ENCODE results near the gene ACHE. TPM values are rescaled to one million over a fixed set of nuclear protein-coding genes. Genes with fewer than 3 reads are reported as not detected.

Gene ACHE
- total and polyA plus RNA-seq, 11 donors: 0.44 to 2.1 (median 0.75) TPM

- intact Hi-C loops (cut with DNase I): loop anchor here in 5 of 10 donors (5.0 to 10.0 kb wide), 7 partner anchors 186 to 404 kb away; no protein-coding TSS in a partner anchor
- H3K4me1 ChIP-seq: peaks cover 6 to 63% (median 36%) of the 10 kb centered on the region in 12 donors
- no peak for ATAC-seq
- peak overlapping the region; percentile 48 to 81 (median 73) for H3K4me3 ChIP-seq
- TF ChIP-seq, protein P1, sequence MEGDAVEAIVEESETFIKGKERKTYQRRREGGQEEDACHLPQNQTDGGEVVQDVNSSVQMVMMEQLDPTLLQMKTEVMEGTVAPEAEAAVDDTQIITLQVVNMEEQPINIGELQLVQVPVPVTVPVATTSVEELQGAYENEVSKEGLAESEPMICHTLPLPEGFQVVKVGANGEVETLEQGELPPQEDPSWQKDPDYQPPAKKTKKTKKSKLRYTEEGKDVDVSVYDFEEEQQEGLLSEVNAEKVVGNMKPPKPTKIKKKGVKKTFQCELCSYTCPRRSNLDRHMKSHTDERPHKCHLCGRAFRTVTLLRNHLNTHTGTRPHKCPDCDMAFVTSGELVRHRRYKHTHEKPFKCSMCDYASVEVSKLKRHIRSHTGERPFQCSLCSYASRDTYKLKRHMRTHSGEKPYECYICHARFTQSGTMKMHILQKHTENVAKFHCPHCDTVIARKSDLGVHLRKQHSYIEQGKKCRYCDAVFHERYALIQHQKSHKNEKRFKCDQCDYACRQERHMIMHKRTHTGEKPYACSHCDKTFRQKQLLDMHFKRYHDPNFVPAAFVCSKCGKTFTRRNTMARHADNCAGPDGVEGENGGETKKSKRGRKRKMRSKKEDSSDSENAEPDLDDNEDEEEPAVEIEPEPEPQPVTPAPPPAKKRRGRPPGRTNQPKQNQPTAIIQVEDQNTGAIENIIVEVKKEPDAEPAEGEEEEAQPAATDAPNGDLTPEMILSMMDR (IDR thresholded peaks at IDR 0.05): no peak
- TF ChIP-seq POLR2A (IDR thresholded peaks at IDR 0.05): no peak
- H3K9me3 ChIP-seq: no peaks in the 10 kb centered on the region
- H3K27me3 ChIP-seq: peaks cover 4 to 43% (median 14%) of the 10 kb centered on the region in 9 donors
- H3K27ac ChIP-seq: peak overlapping the region in 11 of 12 donors; percentile 76 to 93 (median 91)
- peaks cover 2 to 29% (median 28%) of the 10 kb centered on the region in 9 donors for H3K36me3 ChIP-seq
- WGBS, 4 donors: 17 to 27% (median 22%) methylated on average over 34 to 43 of the region's 43 CpGs
- DNase-seq: peak in 2 of 5 donors; percentile 34 to 60
Measured at GRCh38 chr7:100890653-100891567, 4.8 kb downstream of the ACHE start.

DNA sequence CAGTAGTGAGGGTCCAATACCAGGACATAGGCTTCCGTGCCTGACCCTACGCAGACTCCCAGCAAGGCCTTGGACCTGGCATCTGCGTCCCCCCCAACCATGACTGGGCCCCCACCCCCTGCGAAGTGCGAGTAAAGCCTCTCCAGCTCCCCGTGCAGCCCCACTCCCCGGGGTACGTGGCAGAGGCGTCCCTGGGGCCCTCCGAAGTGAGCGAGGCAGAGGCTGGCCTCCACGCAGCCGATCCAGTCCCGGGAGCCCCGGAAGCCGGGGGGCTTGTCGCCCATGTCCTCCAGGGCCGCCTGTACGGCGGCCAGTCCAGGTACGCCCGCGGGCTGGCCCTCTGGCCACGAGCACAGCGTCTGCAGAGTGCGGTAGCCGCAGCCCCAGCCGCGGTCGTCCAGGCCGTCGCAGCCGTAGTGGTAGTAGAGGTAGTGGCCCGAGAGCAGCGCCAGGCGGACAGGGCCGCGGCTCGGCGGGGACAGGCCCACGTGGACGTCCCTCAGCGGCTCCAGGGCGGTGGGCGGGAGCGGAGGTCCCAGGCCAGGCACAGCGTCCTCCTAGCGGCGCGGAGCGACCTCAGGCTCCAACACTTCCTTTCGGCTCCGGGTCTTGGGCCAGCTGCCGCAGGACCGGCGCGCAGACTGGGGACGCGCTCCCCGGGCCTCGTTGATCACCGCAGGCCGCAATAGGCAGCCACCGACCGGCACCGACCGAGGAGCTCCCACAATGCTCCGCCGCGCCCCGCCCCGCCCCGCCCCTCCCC, 6.5 kb downstream of the ACHE start, which contains the start of gene UFSP1:
Gene UFSP1, minus strand, starts transcription at position 728 of the 763 bp plus-strand sequence. Its CDS starts 444 bp downstream, at position 284.
- intact Hi-C loops (cut with DNase I): loop anchor here in 2 of 10 donors (1.0 to 10.0 kb wide), 2 partner anchors 14 to 356 kb away; partner anchors contain the start of genes FIS1 (in 1 of the 2) and SRRT (in 1 of the 2)

DNA sequence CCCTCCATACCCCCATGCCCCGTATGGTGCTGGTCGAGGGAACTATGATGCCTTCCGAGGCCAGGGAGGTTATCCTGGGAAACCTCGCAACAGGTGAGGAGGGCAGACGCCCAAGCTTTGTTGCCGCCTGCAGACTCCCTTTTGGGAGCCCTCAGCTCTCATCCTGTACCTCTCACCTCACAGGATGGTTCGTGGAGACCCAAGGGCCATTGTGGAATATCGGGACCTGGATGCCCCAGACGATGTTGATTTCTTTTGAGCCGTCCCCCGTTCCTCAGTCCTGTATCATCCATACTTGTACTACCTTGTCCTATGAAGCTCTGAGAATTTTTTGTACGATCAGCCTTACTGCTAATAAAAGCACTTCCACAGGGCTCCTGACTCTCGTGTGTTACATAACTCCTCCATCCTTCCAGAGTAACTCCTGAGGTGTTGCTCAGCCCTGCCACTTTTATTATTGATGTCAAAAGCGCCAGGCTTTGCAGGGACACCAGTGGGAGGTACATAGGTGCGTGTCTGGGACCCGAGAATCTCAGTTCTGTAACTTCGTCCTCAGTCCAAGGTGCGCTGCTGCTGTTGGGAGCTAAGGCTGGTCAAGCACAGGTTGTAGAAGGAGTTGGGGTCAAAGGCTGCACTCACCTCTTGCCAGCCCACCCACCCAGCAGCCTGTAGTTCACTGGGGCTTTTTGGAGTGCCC, 7.2 kb downstream of the ACHE start:
- intact Hi-C loops (cut with DNase I): loop anchor here in 2 of 10 donors (1.0 to 10.0 kb wide), 2 partner anchors 13 to 356 kb away; partner anchors contain the start of genes FIS1 (in 1 of the 2) and SRRT (in 1 of the 2)
- Histone ChIP-seq H3K36me3 (peaks cover 2 to 54% (median 52%) of the 10 kb centered on the region in 9 donors), H3K27me3 (peaks cover 0 to 23% (median 0%) of the 10 kb centered on the region in 9 donors), H3K4me3 (peak overlapping the region in 11 of 12 donors; percentile 48 to 81 (median 74)), H3K4me1 (peaks cover 4 to 50% (median 26%) of the 10 kb centered on the region in 12 donors), H3K9me3 (no peaks in the 10 kb centered on the region), H3K27ac (peak overlapping the region in 10 of 12 donors; percentile 76 to 93 (median 91))
- TF ChIP-seq POLR2A (IDR thresholded peaks at IDR 0.05): no peak
- TF ChIP-seq, protein P1 (IDR thresholded peaks at IDR 0.05): no peak
- no peak for ATAC-seq
- DNase-seq: peak in 1 of 5 donors; percentile 22
- WGBS, 4 donors: 72 to 81% (median 77%) methylated on average over 17 to 18 of the region's 18 CpGs

More for the DNA sequence above, 6.5 kb downstream of the ACHE start, which contains the start of gene UFSP1:
- no peaks in the 10 kb centered on the region for H3K9me3 ChIP-seq
- peak in 1 of 5 donors; percentile 54 for DNase-seq
- H3K27me3 ChIP-seq: peaks cover 0 to 27% (median 0%) of the 10 kb centered on the region in 9 donors
- peaks cover 2 to 47% (median 45%) of the 10 kb centered on the region in 9 donors for H3K36me3 ChIP-seq
- peak within 1 kb of the TSS; percentile 48 to 81 (median 73) for H3K4me3 ChIP-seq
- ATAC-seq: peak in 3 of 4 donors; percentile 46 to 69 (median 64)
- H3K27ac ChIP-seq: peak within 1 kb of the TSS; percentile 76 to 93 (median 90)
- 1 to 4% (median 3%) methylated on average over 16 to 72 of the region's 73 CpGs for WGBS, 4 donors
- H3K4me1 ChIP-seq: peaks cover 4 to 50% (median 26%) of the 10 kb centered on the region in 12 donors
- TF ChIP-seq POLR2A (IDR thresholded peaks at IDR 0.05): no peak
- TF ChIP-seq, protein P1 (IDR thresholded peaks at IDR 0.05): peak in 1 of 12 donors; percentile 6
